Upper lobe of right lung (tissue), 1 donor: ENCODE measurements around the gene FARP2. TPM values are rescaled to one million over a fixed set of nuclear protein-coding genes. Genes with fewer than 3 reads are reported as not detected.

Source experiments
- ATAC-seq: fragments of 200-7000 bp; cut with Tn5 transposase; one replicate; pipeline ENCODE4 v1.9.1; 2020; ENCODE audit warnings: mild to moderate bottlenecking, moderate library complexity
- DNase-seq: peaks from one replicate; pipeline ENCODE4 v3.0.0-alpha.2; 2020
- H3K27ac ChIP-seq: fragments of 200-600 bp; one replicate; pipeline ENCODE4 v1.8.0; 2022
- H3K27me3 ChIP-seq: fragments of 200-600 bp; one replicate; pipeline ENCODE4 v1.8.0; 2022; ENCODE audit warnings: mild to moderate bottlenecking
- H3K36me3 ChIP-seq: fragments of 200-600 bp; one replicate; pipeline ENCODE4 v1.8.0; 2022
- H3K4me1 ChIP-seq: fragments of 200-600 bp; one replicate; pipeline ENCODE4 v1.8.0; 2022
- H3K4me3 ChIP-seq: fragments of 200-600 bp; one replicate; pipeline ENCODE4 v1.8.0; 2022; ENCODE audit warnings: mild to moderate bottlenecking
- H3K9me3 ChIP-seq: fragments of 200-600 bp; one replicate; pipeline ENCODE4 v1.8.0; 2022
- CTCF ChIP-seq: fragments of 200-600 bp; IDR thresholded peaks from one replicate; pipeline ENCODE4 v1.8.0; 2022; ENCODE audit warnings: antibody characterized with exemption
- intact Hi-C: fragments of 100-400 bp; cut with DNase I; formaldehyde crosslinking; loops from one replicate; pipeline ENCODE4 v1.11.0; 2022
- microRNA-seq: library from miRNA; unstranded; fragments of <30 nt; microRNA quantifications from one replicate; pipeline ENCODE4 v1.2.0, GENCODE V29; 2020; ENCODE audit warnings: borderline microRNAs expressed
- total RNA-seq: library from RNA; stranded (reverse); fragmentation: NEBNext Ultra II Directional; extraction: Animal tissue kit (Norgen Biotek cat#: 25700); gene quantifications from one replicate; pipeline ENCODE4 v1.2.1, GENCODE V29; 2021
- donor health status: DM: no; HTN: yes; CAD: no; lungs with severe emphysema.

FARP2 gene
- total RNA-seq, 1 donor from 2014 or later: 48.6 TPM

DNA sequence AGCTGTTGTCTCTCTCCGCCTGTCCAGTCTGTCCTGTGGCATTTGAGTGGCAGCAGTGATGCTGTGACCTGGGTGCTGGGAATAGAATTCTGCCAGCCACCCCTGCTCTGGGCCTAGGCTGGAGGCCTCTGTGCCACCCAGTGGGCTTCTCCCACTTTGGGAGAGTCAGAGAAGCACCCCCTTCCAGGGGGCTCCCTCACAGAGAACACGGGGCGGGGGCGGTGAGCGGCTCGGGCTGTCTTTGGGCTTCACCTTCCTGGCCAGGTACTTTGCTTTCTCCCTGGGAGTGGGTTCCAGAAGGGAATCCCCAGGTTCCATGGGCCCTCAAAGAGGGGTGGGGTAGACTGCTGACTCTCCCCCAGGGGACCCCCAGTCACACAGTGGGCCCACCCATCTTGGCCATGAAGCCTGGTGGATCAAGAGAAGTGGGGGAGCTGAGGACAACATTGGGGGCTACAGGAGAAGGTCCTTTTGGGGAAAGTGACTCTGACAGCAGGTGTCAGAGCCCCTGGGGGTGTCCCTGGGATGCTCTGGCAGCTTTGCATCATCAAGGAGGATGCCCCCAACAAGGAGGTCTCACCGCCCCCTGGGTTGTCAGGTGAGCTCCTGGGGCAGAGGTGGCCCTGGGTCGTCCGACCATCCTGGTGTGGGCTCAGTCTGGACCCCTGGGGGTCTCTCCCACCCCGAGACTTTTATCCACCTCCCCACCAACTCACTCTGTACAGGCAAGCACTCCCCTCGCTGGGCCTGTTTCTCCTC lies 183.7 kb downstream of the FARP2 start:
- DNase-seq (no peak), ATAC-seq (no peak)
- Histone ChIP-seq H3K27ac (peak overlapping the region; percentile 67), H3K9me3 (no peaks in the 10 kb centered on the region), H3K27me3 (no peaks in the 10 kb centered on the region), H3K4me3 (no peak overlapping the region), H3K36me3 (no peaks in the 10 kb centered on the region), H3K4me1 (peaks cover 15% of the 10 kb centered on the region)
- intact Hi-C loops: no loop called here
- TF ChIP-seq CTCF: no peak

- intact Hi-C loops: no loop called here
- TF ChIP-seq CTCF: no peak
- H3K36me3 ChIP-seq: no peaks in the 10 kb centered on the region
- peak; percentile 75 for ATAC-seq
- H3K9me3 ChIP-seq: no peaks in the 10 kb centered on the region
- peak overlapping the region; percentile 67 for H3K27ac ChIP-seq
- DNase-seq: peak; percentile 84
- H3K27me3 ChIP-seq: no peaks in the 10 kb centered on the region
- peaks cover 15% of the 10 kb centered on the region for H3K4me1 ChIP-seq
- H3K4me3 ChIP-seq: peak overlapping the region; percentile 48
These were observed 184.3 kb downstream of the FARP2 start for GRCh38 chr2:241540401-241540770.

DNA sequence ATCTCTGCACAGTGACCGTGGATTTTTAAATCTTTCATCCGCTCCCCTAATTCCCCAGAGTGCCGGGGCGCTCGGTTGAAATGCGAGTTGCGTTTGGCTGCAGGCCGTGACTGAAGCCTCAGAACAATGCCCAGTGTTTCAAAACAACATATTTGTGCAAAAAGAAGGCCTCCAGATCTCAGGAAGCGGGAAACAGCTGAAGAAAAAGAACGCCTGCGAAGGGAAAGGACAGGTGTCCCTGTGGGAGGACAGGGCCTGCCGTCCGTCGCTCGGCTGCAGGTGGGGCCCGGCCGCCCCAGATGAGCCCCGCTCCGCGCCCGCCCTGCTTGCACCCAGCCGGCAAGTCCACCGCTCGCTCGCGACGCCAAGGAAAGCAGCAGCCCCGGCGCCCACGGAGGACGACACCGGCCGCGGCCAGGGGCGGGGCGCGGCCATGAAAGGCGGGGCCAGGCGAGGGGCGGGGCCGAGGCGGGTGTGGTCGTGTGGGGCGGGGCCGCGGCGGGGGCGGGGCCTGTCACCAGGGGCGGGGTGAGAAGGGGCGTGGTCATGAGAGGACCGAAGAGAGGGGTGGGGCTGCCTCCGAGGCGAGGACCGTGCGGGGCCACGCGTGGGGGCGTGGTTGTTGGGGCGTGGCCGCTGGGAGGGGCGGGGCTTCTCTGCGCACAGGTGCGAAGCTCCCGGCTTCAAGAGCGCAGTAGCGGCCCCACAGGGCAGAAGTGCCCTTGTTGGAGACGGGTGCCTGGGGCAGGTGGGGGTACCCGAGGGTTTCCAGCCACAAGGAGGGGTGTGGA lies 184.9 kb downstream of the FARP2 start:
- H3K27ac ChIP-seq: peak overlapping the region; percentile 67
- ATAC-seq (peak; percentile 89), DNase-seq (peak; percentile 88)
- H3K4me1 ChIP-seq: peaks cover 15% of the 10 kb centered on the region
- no peak for TF ChIP-seq CTCF
- H3K27me3 ChIP-seq: no peaks in the 10 kb centered on the region
- no peaks in the 10 kb centered on the region for H3K9me3 ChIP-seq
- H3K36me3 ChIP-seq: no peaks in the 10 kb centered on the region
- intact Hi-C loops: no loop called here
- H3K4me3 ChIP-seq: peak overlapping the region; percentile 48

- intact Hi-C loops: no loop called here
- no peaks in the 10 kb centered on the region for H3K27me3 ChIP-seq
- H3K27ac ChIP-seq: no peak overlapping the region
- peak overlapping the region; percentile 13 for H3K4me3 ChIP-seq
- ATAC-seq: peak; percentile 2
- peaks cover 15% of the 10 kb centered on the region for H3K4me1 ChIP-seq
- TF ChIP-seq CTCF: no peak
- H3K36me3 ChIP-seq: no peaks in the 10 kb centered on the region
- no peaks in the 10 kb centered on the region for H3K9me3 ChIP-seq
- no peak for DNase-seq
These were observed 185.6 kb downstream of the FARP2 start for GRCh38 chr2:241541564-241542277.

DNA sequence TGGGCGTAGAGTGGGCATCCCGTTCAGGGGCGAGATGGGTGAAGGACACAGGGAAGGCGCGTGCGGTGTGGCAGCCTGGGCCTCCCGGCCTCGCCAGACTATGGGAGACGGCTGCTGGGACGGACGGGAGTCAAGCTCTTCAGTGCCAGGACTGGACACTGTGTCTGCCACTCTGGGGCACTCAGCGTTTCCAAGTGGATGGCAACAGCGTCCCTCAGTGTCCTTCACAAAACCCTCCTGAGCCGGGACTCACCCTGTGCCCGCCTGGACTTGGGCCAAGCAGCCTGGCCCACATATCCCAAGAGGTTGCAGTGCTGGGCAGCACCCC lies 186.2 kb downstream of the FARP2 start:
- no peak overlapping the region for H3K4me3 ChIP-seq
- H3K36me3 ChIP-seq: no peaks in the 10 kb centered on the region
- ATAC-seq (peak; percentile 47), DNase-seq (peak; percentile 85)
- intact Hi-C loops: no loop called here
- no peak for TF ChIP-seq CTCF
- H3K27ac ChIP-seq: no peak overlapping the region
- peaks cover 18% of the 10 kb centered on the region for H3K4me1 ChIP-seq
- no peaks in the 10 kb centered on the region for H3K27me3 ChIP-seq
- no peaks in the 10 kb centered on the region for H3K9me3 ChIP-seq

Small RNAs within 50 kb of the gene (microRNA-seq; reads per million reads assigned to microRNA genes)
- not detected for gene MIR3133

Other genes with a start within 250 kb of the FARP2 start
- 15.7 TPM for gene PASK, start 206.8 kb upstream of the FARP2 start, total RNA-seq
- 60.7 TPM for gene PPP1R7, start 205.8 kb upstream of the FARP2 start, total RNA-seq
- gene ANO7, start 167.6 kb upstream of the FARP2 start, total RNA-seq: 2.1 TPM
- 444 TPM for gene HDLBP, start 40.6 kb upstream of the FARP2 start, total RNA-seq
- gene SEPTIN2, start 40.4 kb upstream of the FARP2 start, total RNA-seq: 264 TPM
- 134 TPM for gene STK25, start 152.3 kb downstream of the FARP2 start, total RNA-seq
- gene BOK, start 202.5 kb downstream of the FARP2 start, total RNA-seq: 56.4 TPM